Inferior parietal cortex (tissue), 1 donor: Measurements from ENCODE around the gene ADGRB2.

Experiments used
- DNase-seq: peaks from one replicate; pipeline ENCODE4 v3.0.0-alpha.2; 2016; ENCODE audit errors: extremely low spot score

The ADGRB2 gene

DNA sequence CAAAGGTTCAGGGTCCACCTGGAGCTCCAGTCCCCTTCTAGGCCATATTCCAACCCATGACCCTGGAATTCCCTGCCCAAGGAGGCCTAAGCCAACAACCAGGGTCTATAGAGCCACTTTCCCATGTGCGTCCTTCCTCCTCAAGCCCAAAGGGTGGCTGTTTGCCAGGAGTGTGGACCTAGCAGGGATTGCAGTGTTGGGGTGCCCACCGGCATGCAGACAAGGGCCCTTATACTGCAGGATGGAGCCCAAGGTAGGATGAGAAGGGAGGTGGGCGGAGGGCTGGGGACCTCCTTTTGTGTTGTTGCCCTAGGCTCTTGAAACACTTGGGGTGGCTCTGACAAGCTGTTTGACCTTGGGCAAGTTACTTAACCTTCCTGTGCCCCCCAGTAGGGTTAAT is 19.7 kb upstream of the ADGRB2 start:
- no peak for DNase-seq

DNA sequence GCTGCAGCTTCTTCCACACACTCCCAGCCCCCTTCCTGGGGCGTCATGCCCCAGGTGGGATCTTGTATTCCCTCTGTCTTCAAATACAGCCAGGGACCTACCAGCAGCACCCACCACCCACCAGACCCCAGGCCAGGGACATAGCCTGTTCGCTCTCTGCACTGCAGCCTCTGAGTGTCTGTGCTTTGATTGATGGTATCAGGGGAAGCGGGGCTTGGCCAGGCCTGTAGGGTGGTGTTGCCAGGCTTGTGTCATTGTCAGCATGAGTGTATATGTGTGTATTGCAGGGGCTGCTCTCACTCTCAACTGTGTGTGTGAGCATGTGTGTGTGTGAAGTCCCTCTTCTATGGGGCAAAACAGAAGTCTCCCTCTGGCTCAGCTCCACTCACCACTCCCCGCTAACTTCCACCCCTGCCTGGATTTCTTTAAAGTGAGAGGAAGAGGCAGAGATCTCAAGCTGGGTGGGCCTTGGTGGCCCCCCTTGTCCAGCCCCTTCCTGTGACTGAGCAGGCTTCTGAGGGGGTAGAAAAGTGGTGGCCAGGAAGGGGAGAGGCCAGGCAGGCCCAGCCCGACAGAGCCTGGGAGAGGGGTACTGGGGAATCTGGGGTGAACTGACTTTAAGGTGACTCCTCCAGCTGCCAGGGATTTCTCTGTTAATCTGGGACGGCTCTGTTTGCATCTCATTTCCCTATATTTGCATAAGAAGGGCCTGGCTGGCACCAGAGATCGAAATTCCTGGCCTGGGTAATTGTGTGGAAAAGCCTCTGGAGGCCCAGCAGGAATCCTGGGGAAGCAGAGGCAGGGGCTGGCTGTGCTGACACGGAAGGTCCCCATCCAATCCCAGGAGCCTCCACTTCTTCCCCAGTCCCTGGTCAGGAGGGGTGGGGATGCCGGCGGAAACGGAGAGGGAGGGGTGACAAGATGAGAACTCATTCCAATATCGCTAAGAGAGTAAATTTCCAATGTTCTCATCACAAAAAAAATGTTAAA is 18.6 kb upstream of the ADGRB2 start:
- DNase-seq: no peak

DNA sequence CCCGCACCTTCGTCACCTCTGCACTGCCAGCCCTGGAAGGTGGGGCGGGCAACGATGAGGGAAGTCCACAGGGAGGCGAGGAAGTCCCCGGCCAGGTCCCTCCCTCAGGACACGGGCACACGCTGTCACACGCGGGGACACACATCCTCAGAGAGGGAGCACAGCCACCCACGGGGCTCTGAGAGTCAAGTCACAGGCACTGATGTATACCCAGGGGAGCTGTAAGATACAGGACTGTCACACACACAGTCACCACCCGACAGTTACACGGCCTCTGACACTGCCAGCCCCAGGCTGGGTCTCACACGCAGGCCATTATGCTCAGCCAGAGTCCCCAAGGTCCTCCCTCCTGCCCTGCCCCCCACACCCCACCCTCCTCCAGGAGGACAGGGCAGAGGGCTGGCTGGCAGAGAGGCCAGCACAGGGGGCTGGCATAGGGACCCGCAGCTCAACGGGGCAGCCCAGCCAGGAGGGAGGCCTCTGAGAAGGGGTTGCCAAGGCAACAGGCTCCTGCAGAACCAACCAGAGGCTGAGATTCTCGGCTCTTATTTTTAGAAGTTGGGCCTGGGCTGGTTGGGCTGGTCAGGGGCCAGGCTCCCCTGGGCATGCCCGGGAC is 17.7 kb upstream of the ADGRB2 start:
- DNase-seq: no peak

DNA sequence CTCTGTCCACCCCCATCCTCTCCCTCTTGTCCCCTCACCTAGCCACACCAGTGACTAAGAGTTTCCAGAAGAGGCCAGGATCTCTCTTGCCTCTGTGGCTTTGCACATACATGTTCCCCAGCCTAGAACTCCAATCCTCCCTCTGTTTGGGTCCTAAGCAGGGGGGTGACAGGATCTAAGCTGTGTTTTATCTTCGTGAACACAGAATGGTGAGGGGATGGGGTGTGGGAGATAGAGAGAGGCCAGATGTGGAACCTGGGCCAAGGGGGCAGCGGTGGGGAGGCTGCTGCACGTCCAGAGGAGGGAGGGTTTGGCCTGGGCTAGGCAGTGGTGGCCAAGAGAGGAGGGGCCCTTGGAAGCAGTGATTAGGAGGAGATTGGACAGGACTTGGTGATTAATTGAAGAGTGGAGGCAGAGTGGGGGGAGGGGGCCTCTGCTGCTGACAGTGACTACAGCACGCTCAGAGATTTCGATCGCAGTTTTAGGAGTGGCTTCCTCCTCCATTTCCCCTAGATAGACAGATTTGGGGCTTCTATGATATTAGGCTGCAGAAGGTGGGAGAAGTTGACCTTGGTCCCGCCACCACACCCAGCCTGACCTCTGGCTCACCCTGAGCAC is 17.1 kb upstream of the ADGRB2 start:
- DNase-seq: no peak

DNA sequence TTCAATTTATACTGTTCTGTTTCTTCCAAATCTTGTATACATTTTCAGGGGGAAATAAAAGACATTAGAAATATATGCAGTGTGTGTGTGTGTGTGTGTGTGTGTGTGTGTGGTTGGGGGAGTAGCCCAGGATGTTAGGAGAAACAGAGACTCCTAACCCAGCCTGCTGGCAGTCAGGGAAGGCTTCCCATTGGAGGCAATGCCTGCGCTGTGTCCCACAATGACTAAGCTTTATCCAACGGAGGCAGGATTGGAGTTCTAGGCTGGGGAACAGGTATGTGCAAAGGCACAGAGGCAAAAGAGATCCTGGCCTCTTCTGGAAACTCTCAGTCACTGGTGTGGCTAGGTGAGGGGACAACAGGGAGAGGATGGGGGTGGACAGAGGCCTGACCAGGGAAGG is 16.5 kb upstream of the ADGRB2 start:
- DNase-seq: no peak

DNA sequence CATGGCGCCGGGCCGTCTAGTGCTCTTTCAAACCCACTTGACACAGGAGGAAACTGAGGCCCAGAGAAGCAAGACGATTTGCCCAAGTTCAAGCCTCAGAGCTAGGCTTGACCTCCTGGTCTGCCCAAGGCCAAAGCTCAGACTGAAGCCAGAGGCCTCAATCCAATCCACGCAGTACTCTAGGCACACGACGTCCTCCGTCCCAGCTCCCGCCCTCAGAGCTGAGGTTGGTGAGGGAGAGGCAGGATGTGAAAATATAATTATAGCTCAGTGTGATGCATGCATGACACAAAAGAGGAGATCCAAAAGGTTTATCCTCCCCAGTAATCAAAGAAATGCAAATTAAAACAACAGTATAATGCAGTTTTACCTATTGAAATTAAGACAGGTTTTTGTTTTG is 15.5 kb upstream of the ADGRB2 start:
- DNase-seq: no peak

DNA sequence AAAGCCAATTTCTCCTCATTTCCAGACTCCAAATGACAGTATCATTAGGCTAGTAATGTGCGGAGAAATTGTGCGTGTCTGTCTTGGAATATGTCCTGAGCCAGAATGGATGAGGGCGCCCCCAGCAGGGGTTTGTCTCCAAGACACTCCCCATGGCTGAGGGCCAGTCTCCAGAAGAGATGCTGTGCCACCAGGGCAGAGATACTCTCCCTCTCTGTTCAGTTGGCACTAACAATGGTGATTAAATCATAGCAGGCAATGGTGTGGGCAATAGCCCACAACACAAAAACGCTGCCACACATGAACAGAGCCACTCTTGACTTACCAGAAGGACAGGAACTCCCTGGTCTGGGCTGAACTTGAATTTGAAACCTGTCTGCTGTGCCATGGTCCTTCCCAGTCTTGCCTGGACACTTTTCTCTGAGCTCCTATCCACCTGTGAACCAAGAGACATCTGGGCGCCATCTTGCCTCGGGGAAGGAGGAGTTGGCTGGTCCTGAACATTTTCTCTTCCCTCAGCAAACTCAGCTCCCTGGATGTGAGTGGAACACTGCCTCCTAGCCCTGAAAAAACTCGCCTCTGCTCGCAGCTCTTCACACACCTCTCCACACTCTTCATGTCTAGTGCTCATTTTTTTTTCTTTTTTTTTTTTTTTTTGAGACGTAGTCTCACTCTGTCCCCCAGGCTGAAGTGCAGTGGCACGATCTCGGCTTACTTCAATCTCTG is 14.8 kb upstream of the ADGRB2 start:
- no peak for DNase-seq

DNA sequence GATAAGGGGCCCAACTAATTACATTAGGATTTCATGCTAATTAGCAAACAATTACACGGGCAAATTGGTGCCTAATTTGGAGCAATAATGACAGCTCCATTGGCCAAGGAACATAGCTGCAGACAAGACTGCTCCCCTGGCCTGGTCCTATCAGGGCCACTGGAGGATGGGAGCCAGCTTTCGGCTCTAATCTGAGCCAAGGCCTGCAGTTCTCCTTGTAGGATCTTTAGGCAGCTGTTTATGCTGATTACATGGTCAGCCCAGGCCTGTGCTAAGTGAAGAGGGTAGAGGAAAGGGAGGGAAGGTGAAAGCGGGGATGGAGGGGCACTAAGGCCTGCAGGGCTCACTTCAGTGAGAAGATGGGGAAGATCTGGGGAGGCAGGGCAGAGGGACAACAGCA is 12.4 kb upstream of the ADGRB2 start:
- DNase-seq: no peak

DNA sequence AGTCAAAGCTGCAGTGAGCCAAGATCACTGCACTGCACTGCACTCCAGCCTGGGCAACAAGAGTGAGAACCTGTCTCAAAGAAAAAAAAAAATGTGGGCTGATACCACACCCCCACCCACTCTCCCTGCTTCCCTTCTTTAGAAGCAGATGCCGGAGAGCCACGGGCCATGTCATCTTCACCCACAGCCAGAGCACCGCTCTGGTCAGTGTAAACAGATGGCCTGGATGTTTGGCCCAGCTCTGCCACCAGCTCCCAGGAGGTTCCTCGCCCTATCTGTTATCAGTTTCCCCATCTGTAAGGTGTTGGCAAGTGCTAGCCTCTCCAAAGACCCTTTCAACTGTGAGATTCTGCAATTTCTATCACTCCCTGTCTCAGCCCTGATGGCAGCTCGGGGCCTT is 11.9 kb upstream of the ADGRB2 start:
- no peak for DNase-seq

DNA sequence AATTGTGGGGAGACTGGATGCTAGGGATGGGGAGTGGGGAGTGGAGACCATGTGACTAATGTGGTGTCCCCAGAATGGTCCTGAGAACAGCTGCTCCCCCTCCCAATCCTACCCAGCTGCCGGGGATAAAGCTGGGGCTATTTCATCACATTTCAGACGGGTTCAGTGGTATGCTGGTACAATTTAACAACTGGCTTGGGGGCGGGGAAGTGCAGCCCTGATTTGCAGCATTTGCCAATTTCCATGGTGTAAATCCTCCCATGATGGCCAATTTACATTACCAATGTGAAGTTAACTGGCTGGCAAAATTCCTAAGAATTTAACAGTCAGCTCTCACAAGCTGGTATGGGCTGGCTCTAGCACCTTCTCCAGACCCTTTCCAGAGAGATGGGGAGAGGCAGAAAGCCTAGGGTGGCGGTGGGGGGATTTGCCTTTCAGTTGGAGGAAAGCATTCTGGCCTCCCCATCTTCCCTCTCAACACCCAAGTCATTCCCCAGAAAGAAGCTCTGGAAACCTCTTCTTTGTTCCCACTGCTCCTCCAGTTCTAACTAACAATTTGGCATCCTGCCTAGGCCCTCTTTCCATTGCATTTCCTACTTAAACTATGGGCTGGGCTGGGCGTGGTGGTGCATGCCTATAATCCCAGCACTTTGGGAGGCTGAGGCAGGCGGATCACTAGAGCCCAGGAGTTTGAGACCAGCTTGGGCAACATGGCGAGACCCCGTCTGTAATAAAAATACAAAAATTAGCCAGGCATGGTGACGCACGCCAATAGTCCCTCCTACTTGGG is 11.3 kb upstream of the ADGRB2 start:
- no peak for DNase-seq

DNA sequence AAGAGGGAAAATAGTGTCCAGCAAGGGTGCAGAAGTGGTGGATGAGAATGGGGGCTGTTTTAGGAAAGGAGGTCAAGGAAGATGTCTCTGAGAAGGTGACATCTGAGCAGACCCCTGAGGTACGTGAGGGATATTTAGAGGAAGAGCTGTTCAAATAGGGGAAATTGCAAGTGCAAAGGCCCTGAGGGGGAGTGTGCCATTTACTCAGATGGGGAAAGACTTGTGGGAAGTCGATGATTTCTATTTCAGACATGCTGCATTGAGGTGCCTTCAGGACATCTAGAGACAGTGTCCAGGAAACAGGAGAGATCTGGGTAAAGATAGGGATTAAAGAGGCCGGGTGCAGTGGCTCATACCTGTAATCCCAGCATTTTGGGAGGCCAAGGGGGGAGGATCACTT is 10.4 kb upstream of the ADGRB2 start:
- DNase-seq: no peak

DNA sequence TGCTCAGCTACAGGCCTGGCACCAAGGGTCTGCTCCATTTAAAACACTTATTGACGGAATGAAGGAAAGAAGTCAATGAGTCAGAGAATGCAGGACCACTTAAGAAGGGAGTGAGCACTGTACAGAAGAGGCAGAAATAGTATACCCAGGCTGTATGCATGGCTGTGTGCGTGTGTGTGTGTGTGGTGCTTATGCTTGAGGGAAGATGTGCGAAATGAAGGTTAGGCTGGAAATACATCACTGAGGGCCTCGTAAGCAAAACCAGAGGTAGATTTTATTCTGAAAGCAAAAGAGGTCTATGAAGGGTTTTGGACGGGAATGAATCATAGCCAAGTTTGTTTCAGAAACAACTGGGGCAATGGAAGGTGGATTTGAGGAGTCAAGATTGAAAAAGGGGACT is 9.7 kb upstream of the ADGRB2 start:
- DNase-seq: no peak

DNA sequence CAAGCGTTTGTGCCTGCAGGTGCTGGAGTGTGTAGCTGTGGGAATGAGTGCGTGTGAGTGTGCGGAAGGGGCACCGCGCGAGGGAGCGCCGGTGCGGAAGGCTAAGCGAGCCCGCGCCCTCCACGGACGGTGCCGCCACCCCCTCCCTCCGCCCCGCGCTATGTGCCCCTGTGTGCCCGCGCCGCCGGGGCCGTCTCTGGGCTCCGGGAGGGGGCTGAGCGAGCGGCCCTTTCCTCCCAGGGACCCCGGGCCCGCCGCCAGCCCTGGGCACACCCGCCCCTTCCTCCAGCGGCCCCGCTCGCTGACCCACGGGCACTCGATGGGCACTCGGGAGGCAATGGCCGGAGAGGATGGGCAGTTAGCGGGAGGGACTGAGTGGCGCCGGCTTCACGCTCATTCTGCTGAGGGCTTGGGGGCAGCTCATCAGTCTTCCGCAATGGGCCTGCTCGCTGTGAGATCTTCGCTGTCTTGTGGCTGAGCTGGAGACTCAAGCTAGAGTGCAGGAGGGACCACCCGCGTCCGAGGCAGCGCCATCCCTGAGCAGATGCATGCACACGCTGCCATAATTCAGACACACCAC is 8.6 kb upstream of the ADGRB2 start:
- no peak for DNase-seq

DNA sequence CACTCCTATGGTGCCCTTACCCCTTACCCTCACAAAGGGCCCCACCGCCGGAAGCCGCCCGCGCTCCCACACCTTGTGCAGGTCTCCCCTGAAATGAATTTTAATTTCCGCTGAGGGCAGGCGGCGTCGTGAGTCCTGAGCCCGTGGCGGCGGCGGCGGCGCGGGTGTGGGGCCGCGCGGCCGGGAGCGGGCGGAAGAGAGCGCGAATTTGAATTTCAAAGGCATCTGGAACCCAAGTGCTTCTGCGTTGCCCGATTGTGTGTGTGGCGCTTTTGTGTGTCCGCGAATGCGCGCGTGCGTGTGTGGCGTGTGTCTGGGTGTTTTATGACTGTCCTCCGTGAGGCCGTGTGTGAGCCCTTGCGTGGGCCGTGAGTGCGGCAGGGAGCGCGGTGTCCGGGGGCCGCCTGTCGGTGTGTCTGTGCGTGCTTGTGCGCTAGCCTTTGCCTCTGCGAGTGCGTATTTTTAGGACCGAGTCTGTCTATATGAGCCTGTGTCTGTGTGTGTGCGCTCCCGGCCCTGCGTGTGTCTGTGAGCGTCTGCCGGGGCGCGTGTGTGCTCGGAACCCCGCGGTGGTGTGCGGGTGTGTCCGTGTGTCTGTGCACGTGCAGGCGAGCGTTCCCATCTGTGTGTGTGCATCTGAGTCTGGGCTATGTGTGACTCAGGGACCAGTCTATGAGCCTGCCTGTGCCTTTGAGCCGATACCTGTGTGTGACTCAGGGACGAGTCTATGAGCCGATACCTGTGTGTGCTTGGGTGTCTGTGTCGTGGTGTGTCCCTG is 7.9 kb upstream of the ADGRB2 start:
- no peak for DNase-seq

DNA sequence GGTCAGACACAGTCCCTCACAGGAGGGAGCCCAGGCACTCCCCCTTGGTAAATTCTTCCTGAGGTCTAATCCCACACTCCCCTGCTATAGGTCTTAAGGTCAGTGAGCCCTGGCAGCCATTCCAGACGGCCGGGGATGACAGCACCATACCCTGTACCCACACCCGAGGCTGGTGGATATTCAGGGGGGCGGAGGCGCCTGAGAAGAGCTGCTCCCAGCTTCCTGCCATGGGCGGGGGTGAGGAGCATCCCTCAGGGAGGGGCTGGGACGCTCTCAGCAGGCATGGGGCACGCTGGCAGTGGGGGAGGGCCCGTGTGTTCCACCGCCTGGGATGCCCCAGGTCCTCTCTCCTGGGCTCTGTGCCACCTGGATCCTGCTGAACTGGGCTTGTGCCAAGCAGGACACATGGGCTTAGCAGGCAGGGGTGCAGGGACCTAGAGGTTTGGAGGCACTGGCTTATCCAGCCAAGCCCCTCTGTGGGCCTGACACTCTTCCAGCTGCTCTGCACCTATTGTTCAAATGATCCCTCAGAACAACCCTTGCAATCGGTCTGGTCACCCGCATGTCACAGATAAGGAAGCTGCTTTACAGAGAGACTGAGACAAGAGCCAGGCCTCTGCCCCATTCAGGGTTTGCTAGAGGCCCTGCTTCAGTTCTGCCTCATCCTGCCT is 5.7 kb upstream of the ADGRB2 start:
- no peak for DNase-seq

DNA sequence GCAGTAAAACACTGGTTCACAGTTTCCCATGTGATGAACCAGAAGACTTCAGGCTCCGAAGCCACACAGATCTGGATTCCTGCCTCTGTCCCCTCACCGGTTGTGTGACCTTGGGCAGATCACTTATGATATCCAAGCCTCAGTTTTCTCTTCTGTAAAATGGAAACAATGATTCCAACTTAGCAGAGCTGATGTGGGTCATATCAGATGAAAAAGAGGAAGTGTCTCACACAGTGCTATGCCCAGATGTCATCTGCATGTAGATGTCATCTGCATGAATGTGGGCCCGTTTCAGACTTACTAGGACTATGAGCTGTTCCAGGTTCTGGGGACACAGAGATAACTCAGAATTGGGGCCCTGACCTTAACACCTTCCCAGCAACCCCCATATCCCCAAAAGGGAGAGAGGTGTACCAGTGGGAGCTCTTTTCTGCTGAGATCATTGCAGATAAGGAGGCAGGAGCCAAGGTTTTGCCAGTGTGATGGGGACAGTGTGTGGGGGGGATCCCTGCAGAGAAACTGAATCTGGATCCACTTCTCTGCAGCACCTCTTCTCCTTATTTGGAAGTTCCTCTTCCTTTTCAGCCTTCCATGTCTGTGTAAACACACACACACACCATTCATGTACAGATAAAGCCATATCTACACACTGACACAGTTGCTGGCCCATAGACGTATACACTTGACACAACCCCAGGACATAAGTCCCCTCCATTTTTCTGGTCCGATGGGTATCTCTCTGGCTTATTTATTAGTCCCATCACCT is 5.0 kb upstream of the ADGRB2 start:
- no peak for DNase-seq

DNA sequence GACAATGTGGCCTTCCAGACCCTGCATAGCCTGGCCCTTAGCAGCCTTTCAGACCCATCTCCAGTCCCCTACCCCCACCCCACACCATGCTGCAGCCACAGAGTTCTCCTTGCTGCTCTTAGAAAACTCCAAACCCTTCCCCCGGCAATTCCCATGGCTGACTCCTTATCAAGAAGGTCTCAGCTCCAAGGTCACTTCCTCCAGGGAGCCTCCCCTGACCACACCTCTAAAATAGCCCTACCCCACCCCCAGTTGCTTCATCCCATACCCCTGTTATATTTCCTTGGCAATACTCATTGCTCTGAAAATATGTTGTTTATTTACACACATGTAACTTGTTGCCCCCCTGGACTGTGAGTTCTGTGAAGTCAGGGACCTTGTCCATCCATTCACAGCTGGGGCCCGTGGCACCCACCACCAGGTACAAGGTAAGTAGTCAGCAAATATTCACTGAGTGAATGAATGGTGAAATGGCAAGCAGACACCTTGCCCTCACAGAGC is 4.3 kb upstream of the ADGRB2 start:
- DNase-seq: no peak

DNA sequence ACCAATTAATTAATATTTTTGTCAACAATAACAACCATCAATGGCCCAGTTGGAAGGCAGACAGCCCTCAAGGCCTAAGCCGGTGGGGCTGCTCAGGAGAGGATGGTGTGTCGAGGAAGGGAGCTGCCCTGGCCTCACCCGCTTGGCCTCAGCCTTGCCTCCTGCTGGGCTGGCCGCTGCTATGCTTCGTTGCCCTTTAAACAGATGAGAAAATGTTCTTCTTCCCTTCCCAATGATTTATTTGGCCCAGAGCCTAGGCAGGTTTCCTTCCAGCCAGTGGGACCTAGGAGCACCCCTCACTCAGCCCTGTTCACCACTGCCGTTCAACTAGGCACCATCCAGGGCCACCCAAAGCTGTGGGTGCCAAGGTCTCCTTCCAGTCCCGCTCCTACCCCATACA is 3.1 kb upstream of the ADGRB2 start:
- DNase-seq: no peak

DNA sequence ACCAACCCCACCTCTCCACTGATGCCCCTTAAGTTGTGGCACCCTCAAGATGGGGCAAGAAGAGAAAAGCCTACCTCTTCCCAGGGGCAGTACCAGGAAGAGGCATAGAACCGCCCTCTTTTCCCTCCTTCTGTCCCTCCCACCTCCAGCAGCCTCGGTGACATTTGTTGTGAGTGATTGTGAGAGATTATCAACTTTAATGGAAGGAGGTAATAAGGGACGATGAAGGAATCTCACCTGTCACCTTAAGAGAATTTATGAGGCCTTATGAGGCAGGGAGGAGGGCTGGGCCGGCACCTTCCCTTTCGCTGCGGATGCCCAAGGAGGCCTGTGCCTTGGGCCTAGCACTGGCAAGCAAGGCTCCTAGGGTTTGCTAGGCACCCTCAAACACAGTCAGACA is 1.4 kb upstream of the ADGRB2 start:
- DNase-seq: no peak
